OCI-LY3 (cell line): ENCODE data around the gene OPRPN.

ENCODE experiments used
- H2AFZ ChIP-seq: fragments of 200-600, 300-600 bp; shearing (Covaris generic); 2 replicates; pipeline ENCODE4 v1.6.0; 2014; ENCODE audit warnings: antibody characterized with exemption, low read depth, low read length
- H3K27ac ChIP-seq: fragments of 200-600, 300-600 bp; sonication (generic); 2 replicates; pipeline ENCODE4 v1.5.1; 2014; ENCODE audit warnings: mild to moderate bottlenecking, low read length, moderate library complexity, mixed read lengths
- H3K27me3 ChIP-seq: fragments of 200-600, 300-600 bp; sonication (generic); 2 replicates; pipeline ENCODE4 v1.6.1; 2014; ENCODE audit warnings: low read depth, low read length, mixed read lengths
- H3K36me3 ChIP-seq: fragments of 200-600, 300-600 bp; sonication (generic); replicated peaks from 2 replicates; pipeline ENCODE3; 2014; ENCODE audit warnings: low read depth, low read length, mixed read lengths
- H3K4me1 ChIP-seq: fragments of 300-600, 200-600 bp; sonication (generic); 2 replicates; pipeline ENCODE4 v1.6.1; 2014; ENCODE audit warnings: low read length, mixed read lengths
- H3K4me2 ChIP-seq: fragments of 200-600, 300-600 bp; sonication (generic); 2 replicates; pipeline ENCODE4 v1.6.1; 2014; ENCODE audit warnings: low read length, mixed read lengths
- H3K4me3 ChIP-seq: fragments of 300-600, 200-600 bp; sonication (generic); 2 replicates; pipeline ENCODE4 v1.5.1; 2014; ENCODE audit warnings: antibody characterized with exemption, mild to moderate bottlenecking, low read length, moderate library complexity
- H3K79me2 ChIP-seq: fragments of 300-600, 200-600 bp; shearing (Covaris generic); 2 replicates; pipeline ENCODE4 v1.6.1; 2014; ENCODE audit warnings: mild to moderate bottlenecking, low read length, mixed read lengths
- H3K9ac ChIP-seq: fragments of 300-600, 200-600 bp; shearing (Covaris generic); 2 replicates; pipeline ENCODE4 v1.6.0; 2014; ENCODE audit warnings: mild to moderate bottlenecking, low read length, moderate library complexity
- H3K9me3 ChIP-seq: fragments of 200-600, 300-600 bp; shearing (Covaris generic); 2 replicates; pipeline ENCODE4 v1.6.1; 2014; ENCODE audit warnings: low read length, mixed read lengths; ENCODE audit not compliant: insufficient read depth
- H4K20me1 ChIP-seq: fragments of 200-600, 300-600 bp; sonication (generic); 2 replicates; pipeline ENCODE4 v1.6.1; 2016; ENCODE audit warnings: low read length, mixed read lengths; ENCODE audit not compliant: insufficient read depth
- CTCF ChIP-seq: fragments of 200-600, 300-600 bp; sonication (generic); IDR thresholded peaks from 2 replicates; pipeline ENCODE4 v1.5.1; 2014; ENCODE audit warnings: antibody characterized with exemption, low read length, low read depth
- EZH2phosphoT487 ChIP-seq: fragments of 200-600 bp; shearing (Covaris generic); IDR thresholded peaks from 2 replicates; pipeline ENCODE4 v1.6.1; 2018; ENCODE audit warnings: antibody characterized with exemption, mixed run types, low read depth

The OPRPN gene

GRCh38 chr4:70399319-70399718, 1.6 kb downstream of the OPRPN start:
- TF ChIP-seq EZH2phosphoT487 (no peak), CTCF (no peak)
- Histone ChIP-seq H3K27me3 (no peaks in the 10 kb centered on the region), H3K9ac (no peak overlapping the region), H2AFZ (no peak overlapping the region), H3K27ac (no peak overlapping the region), H3K79me2 (no peaks in the 10 kb centered on the region), H4K20me1 (no peaks in the 10 kb centered on the region), H3K4me1 (no peaks in the 10 kb centered on the region), H3K4me2 (no peak overlapping the region), H3K36me3 (no peaks in the 10 kb centered on the region), H3K4me3 (no peak overlapping the region), H3K9me3 (no peaks in the 10 kb centered on the region)

GRCh38 chr4:70402762-70403161, 5.0 kb downstream of the OPRPN start:
- no peak overlapping the region for H3K9ac ChIP-seq
- no peaks in the 10 kb centered on the region for H4K20me1 ChIP-seq
- H3K9me3 ChIP-seq: no peaks in the 10 kb centered on the region
- H3K4me1 ChIP-seq: no peaks in the 10 kb centered on the region
- H3K27me3 ChIP-seq: no peaks in the 10 kb centered on the region
- H3K4me2 ChIP-seq: no peak overlapping the region
- H3K36me3 ChIP-seq: no peaks in the 10 kb centered on the region
- no peaks in the 10 kb centered on the region for H3K79me2 ChIP-seq
- TF ChIP-seq CTCF (no peak), EZH2phosphoT487 (no peak)
- H2AFZ ChIP-seq: no peak overlapping the region
- no peak overlapping the region for H3K4me3 ChIP-seq
- no peak overlapping the region for H3K27ac ChIP-seq

- Histone ChIP-seq H3K4me1 (no peaks in the 10 kb centered on the region), H3K4me3 (no peak overlapping the region), H2AFZ (no peak overlapping the region), H3K4me2 (no peak overlapping the region), H3K9ac (no peak overlapping the region), H3K9me3 (no peaks in the 10 kb centered on the region), H3K27ac (no peak overlapping the region), H3K27me3 (no peaks in the 10 kb centered on the region), H3K79me2 (no peaks in the 10 kb centered on the region), H4K20me1 (no peaks in the 10 kb centered on the region), H3K36me3 (no peaks in the 10 kb centered on the region)
- TF ChIP-seq EZH2phosphoT487: no peak
- TF ChIP-seq CTCF: no peak
Measured at GRCh38 chr4:70405765-70406164, 8.0 kb downstream of the OPRPN start.

GRCh38 chr4:70425306-70425705, 27.6 kb downstream of the OPRPN start:
- H2AFZ ChIP-seq: no peak overlapping the region
- H3K4me1 ChIP-seq: 0 out of 2 replicates have a peak, but pooled peaks cover 3% of the 10 kb centered on the region
- no peaks in the 10 kb centered on the region for H3K9me3 ChIP-seq
- H3K27me3 ChIP-seq: no peaks in the 10 kb centered on the region
- TF ChIP-seq CTCF: no peak
- no peak for TF ChIP-seq EZH2phosphoT487
- no peaks in the 10 kb centered on the region for H4K20me1 ChIP-seq
- H3K79me2 ChIP-seq: no peaks in the 10 kb centered on the region
- no peak overlapping the region for H3K27ac ChIP-seq
- H3K9ac ChIP-seq: no peak overlapping the region
- H3K4me3 ChIP-seq: no peak overlapping the region
- H3K4me2 ChIP-seq: no peak overlapping the region
- H3K36me3 ChIP-seq: no peaks in the 10 kb centered on the region
